HG02798 (cell line): ENCODE measurements around the gene SORCS2.

Experiments used
- ATAC-seq: cut with Tn5 transposase; IDR thresholded peaks from one replicate; pipeline ENCODE4 v1.9.1; 2021; ENCODE audit warnings: mild to moderate bottlenecking; ENCODE audit not compliant: unreplicated experiment, poor library complexity

SORCS2 gene

GRCh38 chr4:7524064-7524682 lies 331.8 kb downstream of the SORCS2 start:
- ATAC-seq = no peak

- ATAC-seq = no peak
Measured at GRCh38 chr4:7524843-7525242, 332.5 kb downstream of the SORCS2 start.

GRCh38 chr4:7526491-7526890 lies 334.2 kb downstream of the SORCS2 start:
- no peak for ATAC-seq

GRCh38 chr4:7526929-7527535 lies 334.7 kb downstream of the SORCS2 start:
- ATAC-seq = no peak

GRCh38 chr4:7529368-7530080 lies 337.2 kb downstream of the SORCS2 start:
- no peak for ATAC-seq

GRCh38 chr4:7530082-7530481 lies 337.7 kb downstream of the SORCS2 start:
- no peak for ATAC-seq

- ATAC-seq = no peak
Measured at GRCh38 chr4:7530932-7531639, 338.7 kb downstream of the SORCS2 start.

- ATAC-seq = no peak
Measured at GRCh38 chr4:7531640-7531994, 339.3 kb downstream of the SORCS2 start.

- no peak for ATAC-seq
Measured at GRCh38 chr4:7532043-7532442, 339.7 kb downstream of the SORCS2 start.

- no peak for ATAC-seq
Measured at GRCh38 chr4:7533267-7533666, 340.9 kb downstream of the SORCS2 start.

GRCh38 chr4:7535094-7535493 lies 342.8 kb downstream of the SORCS2 start:
- ATAC-seq = no peak

- ATAC-seq = no peak
Measured at GRCh38 chr4:7535619-7536018, 343.3 kb downstream of the SORCS2 start.

GRCh38 chr4:7536876-7537275 lies 344.5 kb downstream of the SORCS2 start:
- no peak for ATAC-seq

GRCh38 chr4:7537853-7538400 lies 345.6 kb downstream of the SORCS2 start:
- no peak for ATAC-seq

- ATAC-seq = no peak
Measured at GRCh38 chr4:7538518-7538917, 346.2 kb downstream of the SORCS2 start.

- no peak for ATAC-seq
Measured at GRCh38 chr4:7539186-7539585, 346.8 kb downstream of the SORCS2 start.

GRCh38 chr4:7539659-7540058 lies 347.3 kb downstream of the SORCS2 start:
- no peak for ATAC-seq

- ATAC-seq = no peak
Measured at GRCh38 chr4:7540206-7540605, 347.9 kb downstream of the SORCS2 start.

- no peak for ATAC-seq
Measured at GRCh38 chr4:7540654-7541413, 348.5 kb downstream of the SORCS2 start.

- no peak for ATAC-seq
Measured at GRCh38 chr4:7541414-7541810, 349.1 kb downstream of the SORCS2 start.
